Measurements from ENCODE around the gene CTPS2.
"Not testable (repeated sequence)": the region's sequence is repeated elsewhere in the genome, so short reads cannot be mapped to it uniquely, and the experiment has no call there.

The CTPS2 gene

DNA sequence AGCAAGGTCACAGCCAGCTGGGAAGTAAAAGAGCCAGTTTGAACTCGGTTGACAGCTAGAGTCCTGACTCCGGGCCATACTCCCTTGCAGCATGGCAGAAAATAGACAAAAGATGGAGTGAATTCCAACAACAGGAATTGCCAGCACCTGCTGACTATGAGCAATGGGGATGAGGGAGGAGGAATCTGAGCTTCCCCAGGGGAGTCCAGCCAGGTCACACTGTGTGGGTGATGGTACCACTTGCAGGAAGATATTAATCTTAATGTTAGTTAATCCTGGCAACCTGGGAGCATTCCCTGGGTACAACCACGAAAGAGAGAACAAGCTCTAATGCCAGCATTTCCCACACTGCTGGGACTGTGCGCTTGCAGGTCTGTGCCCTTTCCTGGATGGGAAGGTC lies 110.6 kb downstream of the CTPS2 start:
- DNase-seq: no peak

GRCh38 chrX:16594490-16594889 lies 118.0 kb downstream of the CTPS2 start:
- no peak for DNase-seq

- DNase-seq: no peak
Observed at GRCh38 chrX:16593801-16594200, 118.7 kb downstream of the CTPS2 start.

DNA sequence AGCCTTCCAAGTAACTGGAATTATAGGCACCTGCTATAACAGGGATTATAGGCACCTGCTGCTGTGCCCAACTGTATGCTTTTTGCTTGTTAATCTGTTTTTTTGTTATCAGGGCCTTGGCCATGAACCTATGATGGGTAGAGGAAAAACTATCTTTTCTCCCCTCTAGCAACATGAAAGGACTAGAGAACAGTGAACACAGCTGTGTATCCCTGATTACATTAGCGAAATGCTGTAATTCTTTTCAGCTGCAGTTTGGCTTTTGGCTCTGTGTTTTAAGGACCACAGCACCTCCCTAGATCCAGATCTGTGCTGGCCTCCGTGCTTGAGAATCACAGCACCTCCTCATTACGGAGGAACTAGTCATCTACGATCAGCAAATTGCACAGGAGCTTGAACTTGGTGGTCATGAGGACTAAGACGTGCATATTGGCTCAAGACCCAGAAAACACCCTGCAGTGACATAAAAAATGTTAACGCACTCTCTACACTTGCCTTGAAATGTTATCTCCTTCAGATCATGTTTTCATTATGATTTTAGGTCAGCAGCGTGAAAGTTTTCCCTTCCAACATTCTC lies 120.2 kb downstream of the CTPS2 start:
- DNase-seq: no peak

- DNase-seq: no peak
Observed at GRCh38 chrX:16589826-16590225, 122.6 kb downstream of the CTPS2 start.

- no peak for DNase-seq
Observed at GRCh38 chrX:16589211-16589610, 123.3 kb downstream of the CTPS2 start.

- DNase-seq: no peak
Observed at GRCh38 chrX:16588266-16588665, 124.2 kb downstream of the CTPS2 start.

DNA sequence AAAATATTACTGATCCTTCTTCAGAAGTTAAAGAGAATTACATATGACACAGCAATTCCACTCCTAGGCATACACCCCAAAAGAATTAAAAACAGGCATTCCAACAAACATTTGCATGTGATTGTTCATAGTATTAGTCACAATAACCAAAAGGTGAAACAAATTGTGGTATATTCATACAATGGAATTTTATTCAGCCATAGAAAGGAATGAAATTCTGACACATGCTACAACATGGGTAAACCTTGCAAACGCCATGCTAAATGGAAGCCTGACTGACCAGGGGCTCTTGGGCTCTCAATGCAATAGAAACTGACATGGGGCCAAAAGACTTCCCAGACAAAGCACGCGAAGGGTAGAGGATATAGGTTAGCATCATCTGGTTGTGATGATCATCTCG lies 124.6 kb downstream of the CTPS2 start:
- no peak for DNase-seq

- DNase-seq: no peak
Observed at GRCh38 chrX:16586377-16587112, 125.9 kb downstream of the CTPS2 start.

GRCh38 chrX:16585486-16586376 lies 126.7 kb downstream of the CTPS2 start:
- no peak for DNase-seq

- not testable (repeated sequence) for DNase-seq
Observed at GRCh38 chrX:16580004-16580797, 132.3 kb downstream of the CTPS2 start.

- no peak for DNase-seq
Observed at GRCh38 chrX:16579517-16579916, 133.0 kb downstream of the CTPS2 start.

- no peak for DNase-seq
Observed at GRCh38 chrX:16578218-16578617, 134.3 kb downstream of the CTPS2 start.

DNA sequence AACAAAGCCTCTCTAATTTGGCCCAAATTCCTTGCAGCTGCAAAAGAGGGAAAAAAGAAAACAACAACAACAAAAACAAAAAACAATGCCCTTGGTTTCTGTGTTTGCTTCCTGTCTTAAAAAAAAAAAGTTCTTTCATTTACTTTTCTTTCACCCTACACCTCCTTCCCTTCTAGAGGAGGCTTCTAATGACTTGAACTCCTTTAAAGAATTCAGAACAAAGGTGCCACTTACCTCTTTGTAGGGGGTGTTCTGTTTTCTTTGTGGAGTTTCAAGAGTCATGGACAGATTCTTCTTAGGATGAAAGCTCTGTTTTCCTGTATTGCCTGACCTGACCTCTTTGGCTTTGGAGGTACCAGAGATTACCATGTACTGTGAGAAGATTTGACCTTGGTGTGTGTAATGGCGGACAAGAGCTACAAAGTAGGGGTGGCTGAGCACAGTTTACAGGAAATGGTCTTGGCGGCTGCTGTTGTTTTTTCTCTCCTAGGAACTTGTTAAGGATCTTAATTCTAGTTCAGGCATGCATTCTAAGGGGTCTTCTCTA lies 134.9 kb downstream of the CTPS2 start:
- DNase-seq: no peak

GRCh38 chrX:16575388-16575787 lies 137.1 kb downstream of the CTPS2 start:
- DNase-seq: not testable (repeated sequence)

GRCh38 chrX:16573781-16574180 lies 138.7 kb downstream of the CTPS2 start:
- no peak for DNase-seq

DNA sequence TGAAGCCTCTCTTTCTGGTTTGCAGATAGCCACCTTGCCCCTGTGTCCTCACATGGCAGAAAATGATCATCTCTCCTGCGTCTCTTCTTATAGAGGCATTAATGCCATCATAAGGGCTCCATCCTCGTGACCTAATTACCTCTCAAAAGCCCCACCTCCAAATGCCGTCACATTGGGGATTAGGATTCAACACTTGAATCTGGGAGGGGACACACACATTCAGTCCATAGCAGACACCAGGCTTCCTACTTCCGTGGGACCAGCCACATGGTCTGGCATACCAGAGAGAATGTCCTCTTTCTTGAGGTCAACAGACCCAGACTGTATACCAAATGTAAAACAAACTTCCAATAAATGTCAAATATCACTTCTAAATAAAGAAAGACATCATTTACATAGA lies 144.8 kb downstream of the CTPS2 start:
- no peak for DNase-seq

DNA sequence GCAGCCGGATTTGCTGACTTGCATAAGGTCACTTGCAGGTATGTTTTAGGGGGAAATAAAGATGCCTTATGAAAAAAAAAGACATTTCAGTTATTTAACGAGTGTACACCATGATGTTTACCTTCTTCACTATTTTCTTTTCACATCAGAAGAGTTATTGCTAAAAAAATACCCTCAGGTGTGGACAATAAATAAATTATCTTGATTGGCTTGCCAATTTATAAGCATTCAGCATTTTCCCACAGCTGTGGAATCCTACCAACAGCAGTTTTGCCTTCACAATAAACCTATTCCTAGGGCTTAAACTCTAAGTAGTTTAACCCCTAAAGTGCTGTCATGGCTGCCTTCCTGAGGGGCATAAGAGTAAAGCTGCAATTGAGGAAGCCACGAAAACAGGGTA lies 145.9 kb downstream of the CTPS2 start:
- no peak for DNase-seq

DNA sequence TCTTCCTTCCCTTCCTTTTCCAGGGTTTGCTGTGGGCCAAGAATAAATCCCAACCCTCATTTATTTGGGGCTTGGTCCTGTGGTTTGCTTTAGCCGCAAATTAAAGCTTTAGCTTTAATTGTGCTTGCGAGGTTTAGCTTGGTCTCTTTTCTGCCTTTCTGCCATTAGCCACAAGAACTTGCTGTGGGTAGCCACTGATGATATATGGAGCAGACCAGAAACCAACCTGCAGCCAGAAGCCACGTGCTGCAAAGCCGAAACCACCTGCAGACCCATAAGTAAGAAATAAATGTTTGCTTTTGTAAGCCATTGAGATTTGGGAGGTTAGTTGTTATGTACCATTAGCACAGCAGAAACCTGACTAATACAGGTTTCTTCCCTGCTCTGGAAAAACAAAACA lies 152.3 kb downstream of the CTPS2 start:
- DNase-seq: no peak

DNA sequence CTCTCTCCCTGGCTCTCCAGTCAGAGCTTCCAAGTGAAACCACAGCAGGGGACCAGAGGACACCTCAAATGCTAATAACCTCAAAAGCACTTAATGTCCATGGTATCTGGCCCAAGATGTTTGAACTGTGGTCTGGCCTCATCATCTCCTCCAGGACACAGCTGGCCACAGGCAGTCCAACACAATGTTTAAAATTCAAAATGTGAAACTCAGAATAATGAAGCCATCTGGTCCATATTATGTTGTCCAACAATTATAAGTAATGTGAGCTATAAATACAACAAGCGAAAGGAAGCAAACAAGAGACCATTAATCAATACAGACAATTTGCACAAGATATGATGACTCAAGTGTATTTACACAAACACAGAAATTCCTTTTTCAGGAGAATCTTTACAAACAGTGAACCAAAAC lies 153.3 kb downstream of the CTPS2 start:
- no peak for DNase-seq

DNA sequence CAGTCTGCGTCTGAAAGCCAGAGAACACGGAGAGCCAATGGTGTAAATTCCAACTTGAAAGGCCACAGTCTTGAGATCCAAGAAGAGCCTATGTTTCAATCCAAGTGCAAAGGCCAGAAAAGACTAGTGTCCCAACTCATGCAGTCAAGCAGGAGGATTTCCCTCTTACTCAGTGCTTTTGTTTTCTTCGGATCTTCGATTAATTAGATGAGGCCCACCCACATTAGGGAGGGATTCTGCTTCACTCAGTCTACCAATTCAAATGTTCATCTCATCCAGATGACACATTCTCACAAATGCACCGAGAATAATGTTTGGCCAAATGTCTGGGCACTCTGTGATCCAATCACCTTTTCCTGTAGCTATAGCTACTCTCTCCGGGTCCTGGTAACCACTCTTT lies 154.0 kb downstream of the CTPS2 start:
- DNase-seq: no peak

DNA sequence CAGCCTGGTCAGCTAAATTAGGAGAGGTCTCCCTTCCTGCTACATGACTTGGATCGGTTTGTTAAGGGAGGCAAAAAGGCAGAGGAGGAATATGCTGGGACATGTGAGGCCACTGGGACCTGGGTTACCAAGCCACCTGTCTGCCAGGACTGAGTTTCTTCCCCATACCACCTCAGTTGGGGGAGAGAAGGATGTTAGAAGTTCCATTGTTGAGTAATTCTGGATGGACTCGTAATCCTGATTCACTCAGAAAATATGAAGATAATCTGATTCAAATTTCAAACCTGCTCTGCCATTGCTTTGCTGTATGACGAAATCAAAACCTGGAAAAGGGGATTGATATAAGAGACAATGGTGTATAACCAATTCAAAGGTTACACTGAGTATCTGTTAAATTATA lies 159.9 kb downstream of the CTPS2 start:
- no peak for DNase-seq

DNA sequence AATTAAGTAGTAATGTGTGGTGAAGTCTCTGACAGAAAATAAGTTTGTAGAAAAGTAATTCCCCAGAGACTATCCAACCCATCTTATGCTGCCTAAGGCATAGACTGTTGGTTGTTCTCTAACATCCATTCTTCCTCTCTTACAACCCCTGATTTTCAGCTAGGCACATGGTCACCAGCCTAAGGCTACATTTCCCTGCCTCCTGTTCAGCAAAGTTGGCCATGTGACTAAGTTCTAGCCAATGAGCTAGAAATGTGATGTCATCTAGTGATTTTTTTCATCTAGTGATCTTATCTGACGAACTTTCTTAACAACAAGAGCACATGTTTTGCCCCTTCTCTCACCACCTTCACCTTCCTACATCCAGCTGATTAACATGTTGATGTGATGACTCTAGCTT lies 164.8 kb downstream of the CTPS2 start:
- no peak for DNase-seq

Measured in COR-L47 (cell line).